ENCODE data around the gene KRT32.

DNA sequence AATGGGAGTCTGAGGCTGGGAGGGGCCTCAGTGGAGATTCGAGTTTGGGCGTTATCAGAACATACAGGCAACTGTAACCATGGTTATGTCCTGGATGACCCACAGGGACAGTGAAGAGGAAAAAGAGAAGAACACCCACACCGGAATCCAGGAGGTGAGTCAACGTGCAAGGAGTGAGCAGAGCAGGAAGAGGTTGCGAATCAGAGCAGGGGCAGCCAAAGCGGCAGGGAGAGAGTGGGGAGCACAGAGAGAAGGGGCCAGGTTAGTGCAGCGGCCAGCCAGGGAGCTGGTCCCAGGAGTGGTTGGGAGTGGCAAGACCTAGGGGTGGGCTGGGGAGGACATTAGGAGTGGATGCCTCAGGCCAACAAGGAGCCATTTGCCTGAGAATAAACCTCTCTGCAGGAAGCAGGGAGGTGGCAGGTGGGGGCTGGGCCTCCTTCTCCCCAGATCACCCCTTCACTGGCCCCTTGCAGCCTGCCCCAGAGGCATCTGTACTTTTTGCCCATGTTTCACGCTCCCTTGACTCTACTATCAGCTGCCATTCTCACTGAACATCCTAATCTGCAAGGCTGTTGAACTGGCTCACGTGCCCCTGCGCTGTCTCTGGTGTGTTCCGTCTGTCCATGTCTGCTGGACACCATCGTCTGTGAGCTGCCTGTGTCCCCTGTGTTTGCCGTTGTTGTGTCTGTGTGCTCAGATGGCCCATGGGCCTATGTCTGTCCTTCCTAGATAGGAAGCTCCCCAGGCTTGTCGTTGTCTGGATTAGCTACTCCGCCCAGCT is 33.1 kb upstream of the KRT32 start:
- no peak for TF ChIP-seq CTCF (conservative IDR thresholded peaks at IDR 0.05; ENCODE audit: low read depth, low read length)
- no peak for TF ChIP-seq EZH2 (IDR thresholded peaks at IDR 0.05; ENCODE audit: low read length, unreplicated experiment)
- TF ChIP-seq EZH2phosphoT487 (IDR thresholded peaks at IDR 0.05; ENCODE audit: borderline replicate concordance, low read length), result no peak
